Cardiac muscle cell (in vitro differentiated cells and primary cell): ENCODE measurements around the gene KCP. TPM values are rescaled to one million over a fixed set of nuclear protein-coding genes. Genes with fewer than 3 reads are reported as not detected.

Experiments
- DNase-seq, 2 donors: peaks; one replicate each; pipeline versions ENCODE4 v3.0.0 to v3.0.0-alpha.2; 2010 to 2017; ENCODE audit warnings: low read depth in 1 of 2, low spot score in 1 of 2
- H3K27ac ChIP-seq: fragments of 200-600 bp; sonication (generic); 2 replicates; pipeline ENCODE4 v1.5.1; 2016
- H3K27me3 ChIP-seq: fragments of 200-600 bp; sonication (generic); 2 replicates; pipeline ENCODE4 v1.6.0; 2016; ENCODE audit warnings: control low read depth
- H3K36me3 ChIP-seq: fragments of 200-600 bp; sonication (generic); 2 replicates; pipeline ENCODE4 v1.5.1; 2016; ENCODE audit warnings: control low read depth
- H3K4me1 ChIP-seq: fragments of 200-600 bp; sonication (generic); 2 replicates; pipeline ENCODE4 v1.8.1; 2017; ENCODE audit warnings: low read depth, mild to moderate bottlenecking, mixed run types
- H3K4me3 ChIP-seq: fragments of 200-600 bp; sonication (generic); 2 replicates; pipeline ENCODE4 v1.5.1; 2016; ENCODE audit warnings: mild to moderate bottlenecking
- H3K9me3 ChIP-seq: fragments of 200-600 bp; sonication (generic); 2 replicates; pipeline ENCODE4 v1.5.1; 2017; ENCODE audit warnings: low read depth, mild to moderate bottlenecking, control low read depth
- CTCF ChIP-seq: IDR thresholded peaks from 2 replicates; pipeline ENCODE4 v1.5.1; 2012; ENCODE audit warnings: low read depth, mild to moderate bottlenecking, low read length
- polyA plus RNA-seq: library from polyadenylated mRNA; unstranded; fragments of >200 nt; fragmentation: Nextera tagmentation; extraction: Ambion mirVana; gene quantifications from 2 replicates; pipeline ENCODE4 v1.2.1, GENCODE V29; 2016
- total RNA-seq: library from RNA; depleted of rRNA; stranded (reverse); fragments of >200 nt; gene quantifications from 2 replicates; pipeline ENCODE4 v1.2.3, GENCODE V29; 2016

KCP gene
- total and polyA plus RNA-seq, 2 experiments from 2014 or later, result 1.2 to 1.6 TPM

- no peaks in the 10 kb centered on the region for H3K36me3 ChIP-seq
- H3K4me1 ChIP-seq, result no peaks in the 10 kb centered on the region
- H3K9me3 ChIP-seq, result no peaks in the 10 kb centered on the region
- TF ChIP-seq CTCF, result no peak
- no peak overlapping the region for H3K4me3 ChIP-seq
- peaks cover 12% of the 10 kb centered on the region for H3K27me3 ChIP-seq
- DNase-seq, result no peak
- H3K27ac ChIP-seq, result no peak overlapping the region
These were observed 14.4 kb upstream of the KCP start for GRCh38 chr7:128924707-128925588.

GRCh38 chr7:128923411-128923800, 12.9 kb upstream of the KCP start:
- H3K36me3 ChIP-seq, result no peaks in the 10 kb centered on the region
- H3K27me3 ChIP-seq, result peaks cover 25% of the 10 kb centered on the region
- no peak for DNase-seq
- no peak overlapping the region for H3K27ac ChIP-seq
- no peaks in the 10 kb centered on the region for H3K9me3 ChIP-seq
- no peak overlapping the region for H3K4me3 ChIP-seq
- no peak for TF ChIP-seq CTCF
- H3K4me1 ChIP-seq, result no peaks in the 10 kb centered on the region

- no peaks in the 10 kb centered on the region for H3K4me1 ChIP-seq
- H3K27me3 ChIP-seq, result peaks cover 32% of the 10 kb centered on the region
- no peaks in the 10 kb centered on the region for H3K36me3 ChIP-seq
- no peak for TF ChIP-seq CTCF
- H3K27ac ChIP-seq, result no peak overlapping the region
- DNase-seq, result no peak
- no peak overlapping the region for H3K4me3 ChIP-seq
- H3K9me3 ChIP-seq, result no peaks in the 10 kb centered on the region
These were observed 12.2 kb upstream of the KCP start for GRCh38 chr7:128922496-128923410.

- no peak for TF ChIP-seq CTCF
- peaks cover 38% of the 10 kb centered on the region for H3K27me3 ChIP-seq
These were observed 11.4 kb upstream of the KCP start for GRCh38 chr7:128921866-128922440.

GRCh38 chr7:128920913-128921582, 10.5 kb upstream of the KCP start:
- H3K9me3 ChIP-seq, result no peaks in the 10 kb centered on the region

More at GRCh38 chr7:128921866-128922440, 11.4 kb upstream of the KCP start:
- no peak overlapping the region for H3K4me3 ChIP-seq
- H3K9me3 ChIP-seq, result no peaks in the 10 kb centered on the region
- no peaks in the 10 kb centered on the region for H3K4me1 ChIP-seq
- H3K36me3 ChIP-seq, result no peaks in the 10 kb centered on the region
- no peak overlapping the region for H3K27ac ChIP-seq
- DNase-seq, result no peak

More at GRCh38 chr7:128920913-128921582, 10.5 kb upstream of the KCP start:
- Histone ChIP-seq H3K4me3 (no peak overlapping the region), H3K27ac (no peak overlapping the region), H3K4me1 (no peaks in the 10 kb centered on the region), H3K36me3 (no peaks in the 10 kb centered on the region), H3K27me3 (peaks cover 47% of the 10 kb centered on the region)
- DNase-seq, result peak in 1 of 2 donors; percentile 62
- no peak for TF ChIP-seq CTCF
